Cardiac fibroblast (primary cell): ENCODE results near the gene STRN3.

ENCODE experiments used
- DNase-seq, 2 donors: peaks; one replicate each; pipeline versions ENCODE4 v3.0.0 to v3.0.0-alpha.2; 2010; ENCODE audit warnings: low read depth in 2 of 2
- H3K4me3 ChIP-seq, 2 donors: replicated peaks in 1 of 2; 1 replicate in 1 of 2; 2 replicates in 1 of 2; pipeline ENCODE4 v1.5.1; 2011; ENCODE audit warnings: low read depth in 2 of 2, low read length in 2 of 2, mild to moderate bottlenecking in 2 of 2, moderate library complexity in 1 of 2
- TF ChIP-seq, protein P1 (sequence below): IDR thresholded peaks from one replicate; pipeline ENCODE4 v1.5.1; 2011; ENCODE audit warnings: low read depth, mild to moderate bottlenecking, low read length, inconsistent platforms

STRN3 gene

GRCh38 chr14:31001339-31001658, 24.9 kb downstream of the STRN3 start:
- TF ChIP-seq, protein P1, sequence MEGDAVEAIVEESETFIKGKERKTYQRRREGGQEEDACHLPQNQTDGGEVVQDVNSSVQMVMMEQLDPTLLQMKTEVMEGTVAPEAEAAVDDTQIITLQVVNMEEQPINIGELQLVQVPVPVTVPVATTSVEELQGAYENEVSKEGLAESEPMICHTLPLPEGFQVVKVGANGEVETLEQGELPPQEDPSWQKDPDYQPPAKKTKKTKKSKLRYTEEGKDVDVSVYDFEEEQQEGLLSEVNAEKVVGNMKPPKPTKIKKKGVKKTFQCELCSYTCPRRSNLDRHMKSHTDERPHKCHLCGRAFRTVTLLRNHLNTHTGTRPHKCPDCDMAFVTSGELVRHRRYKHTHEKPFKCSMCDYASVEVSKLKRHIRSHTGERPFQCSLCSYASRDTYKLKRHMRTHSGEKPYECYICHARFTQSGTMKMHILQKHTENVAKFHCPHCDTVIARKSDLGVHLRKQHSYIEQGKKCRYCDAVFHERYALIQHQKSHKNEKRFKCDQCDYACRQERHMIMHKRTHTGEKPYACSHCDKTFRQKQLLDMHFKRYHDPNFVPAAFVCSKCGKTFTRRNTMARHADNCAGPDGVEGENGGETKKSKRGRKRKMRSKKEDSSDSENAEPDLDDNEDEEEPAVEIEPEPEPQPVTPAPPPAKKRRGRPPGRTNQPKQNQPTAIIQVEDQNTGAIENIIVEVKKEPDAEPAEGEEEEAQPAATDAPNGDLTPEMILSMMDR = no peak
- no peak overlapping the region for H3K4me3 ChIP-seq
- no peak for DNase-seq

DNA sequence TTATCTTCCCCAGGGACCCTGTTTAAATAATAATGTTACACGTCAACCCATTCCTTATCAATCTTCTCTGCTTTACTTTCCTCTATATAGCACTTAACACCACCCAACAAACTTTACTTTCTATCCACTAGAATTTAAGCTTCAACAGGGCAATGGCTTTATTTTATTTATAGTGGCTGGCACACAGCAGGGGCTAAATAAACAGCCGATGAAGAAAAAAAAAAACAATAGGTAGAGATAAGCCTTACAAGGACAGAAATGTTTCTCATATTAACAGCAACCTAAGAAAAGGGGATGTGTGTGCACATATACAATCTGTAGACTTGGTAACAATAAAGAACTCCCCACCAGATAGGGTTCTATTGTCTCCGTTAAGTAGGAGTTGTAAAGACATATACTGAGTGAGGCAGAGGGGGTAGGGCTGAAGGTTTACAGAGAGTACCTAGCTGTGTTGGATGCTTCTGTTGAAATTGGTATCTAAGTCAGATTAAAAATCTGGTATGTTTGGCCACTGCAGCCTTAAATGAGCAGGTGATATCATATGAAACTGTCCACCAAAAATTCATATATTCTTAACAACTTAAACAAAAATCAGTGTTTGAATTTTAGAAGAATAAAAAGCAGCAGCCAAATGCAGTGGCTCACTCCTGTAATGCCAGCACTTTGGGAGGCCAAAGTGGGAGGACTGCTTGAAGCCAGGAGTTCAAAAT, 25.4 kb downstream of the STRN3 start:
- H3K4me3 ChIP-seq = no peak overlapping the region
- TF ChIP-seq, protein P1 = no peak
- DNase-seq = peak in 1 of 2 donors; percentile 11

GRCh38 chr14:30999038-30999773, 27.0 kb downstream of the STRN3 start:
- no peak overlapping the region for H3K4me3 ChIP-seq
- TF ChIP-seq, protein P1 = no peak
- no peak for DNase-seq

DNA sequence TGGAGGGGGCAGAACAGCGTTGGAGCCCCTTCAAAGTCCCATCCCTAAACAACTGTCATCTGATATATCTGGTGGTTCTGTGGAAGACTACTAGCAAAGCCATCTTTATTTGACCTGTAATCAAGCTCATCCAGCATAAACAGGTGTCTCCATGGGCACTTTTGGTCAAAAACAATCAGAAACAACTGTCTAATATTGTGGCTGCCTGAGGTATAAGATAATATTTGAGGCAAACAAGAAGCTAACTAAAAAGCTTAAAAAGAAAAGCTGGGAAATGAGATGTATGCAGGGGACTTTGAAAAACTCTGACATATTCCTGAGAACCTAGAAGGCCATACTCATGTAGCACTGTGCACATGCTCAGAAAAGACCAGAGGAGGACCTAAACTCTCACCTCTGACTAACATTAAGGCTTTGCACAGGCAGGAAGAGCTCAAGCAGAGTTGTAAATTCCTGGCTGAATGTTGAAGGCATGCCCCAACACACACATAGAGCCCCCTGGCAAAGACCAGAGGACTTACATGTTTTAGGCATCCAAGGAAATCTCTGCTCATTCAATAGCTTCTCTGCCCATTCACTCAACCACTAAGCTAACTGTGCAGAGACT, 28.0 kb downstream of the STRN3 start:
- TF ChIP-seq, protein P1 = no peak
- peak in 1 of 2 donors; percentile 9 for DNase-seq
- H3K4me3 ChIP-seq = no peak overlapping the region

DNA sequence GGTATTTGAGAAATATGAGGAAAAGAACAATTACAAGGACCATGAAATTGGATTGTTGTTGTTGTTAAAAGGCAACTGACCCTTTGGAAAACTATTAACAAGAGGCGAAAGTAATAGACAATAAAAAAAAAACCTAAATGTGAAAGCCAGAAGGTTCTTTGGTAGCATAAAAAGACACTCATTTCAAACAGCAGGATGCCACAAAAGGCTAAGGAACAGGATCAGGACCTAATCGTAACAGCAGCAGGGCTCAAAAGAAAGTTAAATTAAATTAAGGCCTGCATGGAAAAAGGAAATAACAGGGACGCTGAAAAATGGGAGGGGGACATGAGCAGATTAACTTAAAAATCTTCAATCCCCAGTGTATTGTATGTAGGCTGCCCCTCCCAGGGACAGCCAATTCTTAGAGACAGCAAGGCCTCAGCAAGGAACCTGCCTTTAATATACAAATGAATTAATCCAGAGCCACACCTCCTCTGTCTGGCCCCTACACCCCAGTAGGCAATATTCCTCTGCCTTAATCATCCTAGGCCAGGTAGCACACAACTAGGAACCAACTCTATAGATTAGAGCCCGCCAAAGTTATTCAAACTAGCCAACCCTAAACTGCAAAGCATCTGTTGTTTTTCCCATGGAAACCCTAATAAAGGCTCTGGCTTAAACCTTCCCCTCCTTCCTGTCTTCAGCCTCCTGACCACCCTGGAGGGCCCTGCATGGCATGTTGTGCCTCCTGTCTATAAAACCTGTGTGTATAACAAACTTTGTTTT, 29.1 kb downstream of the STRN3 start:
- TF ChIP-seq, protein P1 = no peak
- no peak for DNase-seq
- no peak overlapping the region for H3K4me3 ChIP-seq

- TF ChIP-seq, protein P1 = no peak
- no peak overlapping the region for H3K4me3 ChIP-seq
- DNase-seq = no peak
These were observed 30.5 kb downstream of the STRN3 start for GRCh38 chr14:30995689-30996088.
